C1 segment of cervical spinal cord (tissue), 14 donors: ENCODE data around the gene BCS1L.

Experiments
- DNase-seq, 14 donors: peaks; one replicate each; lab custom pipeline; 2025; lab: John Stamatoyannopoulos, UW

The BCS1L gene, protein sequence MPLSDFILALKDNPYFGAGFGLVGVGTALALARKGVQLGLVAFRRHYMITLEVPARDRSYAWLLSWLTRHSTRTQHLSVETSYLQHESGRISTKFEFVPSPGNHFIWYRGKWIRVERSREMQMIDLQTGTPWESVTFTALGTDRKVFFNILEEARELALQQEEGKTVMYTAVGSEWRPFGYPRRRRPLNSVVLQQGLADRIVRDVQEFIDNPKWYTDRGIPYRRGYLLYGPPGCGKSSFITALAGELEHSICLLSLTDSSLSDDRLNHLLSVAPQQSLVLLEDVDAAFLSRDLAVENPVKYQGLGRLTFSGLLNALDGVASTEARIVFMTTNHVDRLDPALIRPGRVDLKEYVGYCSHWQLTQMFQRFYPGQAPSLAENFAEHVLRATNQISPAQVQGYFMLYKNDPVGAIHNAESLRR

DNA sequence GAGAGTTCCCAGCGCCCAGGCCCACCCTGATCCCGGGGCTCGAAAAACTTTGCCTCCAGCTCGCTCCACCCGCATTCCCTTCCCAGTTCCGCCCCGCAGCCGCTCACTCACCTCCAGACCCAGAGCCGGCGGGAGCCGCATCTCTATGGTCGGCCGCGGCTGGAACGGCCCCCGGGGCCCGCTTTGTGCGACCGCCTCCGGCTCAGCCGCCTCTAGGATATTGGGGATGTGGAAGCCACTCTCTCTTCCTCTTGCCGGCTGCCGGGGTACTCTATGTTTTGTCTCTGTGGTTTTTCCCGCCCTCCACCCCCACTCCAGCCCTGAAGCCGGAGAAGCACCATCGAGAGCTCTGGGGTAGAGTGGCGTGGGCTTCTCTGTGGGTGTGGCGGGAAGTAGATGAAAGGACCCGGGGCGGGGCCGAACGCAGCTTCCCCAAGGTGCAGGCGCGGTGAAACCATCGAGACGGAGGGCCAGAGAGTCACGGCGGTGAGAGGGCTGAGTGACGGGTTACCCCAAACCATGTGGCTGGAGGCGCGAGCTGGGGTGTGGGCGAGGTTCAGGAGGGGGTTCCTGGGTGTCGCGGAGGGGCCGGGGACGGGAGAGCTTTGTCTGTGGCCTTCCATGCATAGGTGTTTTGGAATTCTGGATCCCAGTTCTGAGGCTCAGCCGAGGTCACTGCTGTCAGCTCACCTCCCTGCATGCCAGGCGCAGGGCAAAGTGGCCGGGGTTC is at the start of gene BCS1L, which contains the start of gene ZNF142:
TSS of gene BCS1L (plus strand) at position 426 of the 730 bp plus-strand sequence. CDS start 1,305 bp downstream, outside the sequence.
TSS of gene ZNF142 (minus strand) at position 366 of the 730 bp plus-strand sequence. CDS start 3,194 bp downstream, outside the sequence.
- DNase-seq = peak; percentile 39 to 94 (median 84)

DNA sequence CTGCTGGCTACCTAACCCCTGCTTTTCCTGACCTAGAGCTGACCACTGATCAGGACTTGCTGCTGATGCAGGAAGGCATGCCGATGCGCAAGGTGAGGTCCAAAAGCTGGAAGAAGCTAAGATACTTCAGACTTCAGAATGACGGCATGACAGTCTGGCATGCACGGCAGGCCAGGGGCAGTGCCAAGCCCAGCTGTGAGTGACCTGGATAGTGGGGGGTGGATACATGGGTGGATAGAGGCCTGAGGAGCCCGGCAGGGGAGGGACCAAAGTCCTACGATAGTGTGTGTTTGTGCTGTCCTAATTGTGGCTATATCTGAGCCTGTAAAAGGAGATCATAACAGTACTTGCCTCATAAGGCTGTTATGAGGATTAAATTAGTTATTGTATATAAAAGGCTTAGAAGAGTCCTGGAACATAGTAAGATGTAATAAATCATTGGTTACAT is 43.6 kb upstream of the BCS1L start:
- DNase-seq = no peak

GRCh38 chr2:218618102-218618860 is 41.2 kb upstream of the BCS1L start:
- DNase-seq = no peak

DNA sequence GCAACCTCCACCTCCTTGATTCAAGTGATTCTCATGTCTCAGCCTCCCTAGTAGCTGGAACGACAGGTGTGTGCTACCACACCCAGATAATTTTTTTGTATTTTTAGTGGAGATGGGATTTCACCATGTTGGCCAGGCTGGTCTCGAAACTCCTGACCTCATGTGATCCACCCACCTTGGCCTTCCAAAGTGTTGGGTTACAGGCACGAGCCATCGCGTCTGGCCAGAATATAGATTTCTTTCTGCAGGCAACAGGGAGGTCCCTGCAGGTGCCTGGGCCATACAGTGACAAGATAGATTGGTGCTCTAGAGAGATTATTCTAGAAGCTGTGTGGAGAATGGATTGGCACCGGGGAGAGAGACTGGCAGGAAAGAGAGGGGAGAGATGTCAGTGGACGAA is 38.5 kb upstream of the BCS1L start:
- no peak for DNase-seq

DNA sequence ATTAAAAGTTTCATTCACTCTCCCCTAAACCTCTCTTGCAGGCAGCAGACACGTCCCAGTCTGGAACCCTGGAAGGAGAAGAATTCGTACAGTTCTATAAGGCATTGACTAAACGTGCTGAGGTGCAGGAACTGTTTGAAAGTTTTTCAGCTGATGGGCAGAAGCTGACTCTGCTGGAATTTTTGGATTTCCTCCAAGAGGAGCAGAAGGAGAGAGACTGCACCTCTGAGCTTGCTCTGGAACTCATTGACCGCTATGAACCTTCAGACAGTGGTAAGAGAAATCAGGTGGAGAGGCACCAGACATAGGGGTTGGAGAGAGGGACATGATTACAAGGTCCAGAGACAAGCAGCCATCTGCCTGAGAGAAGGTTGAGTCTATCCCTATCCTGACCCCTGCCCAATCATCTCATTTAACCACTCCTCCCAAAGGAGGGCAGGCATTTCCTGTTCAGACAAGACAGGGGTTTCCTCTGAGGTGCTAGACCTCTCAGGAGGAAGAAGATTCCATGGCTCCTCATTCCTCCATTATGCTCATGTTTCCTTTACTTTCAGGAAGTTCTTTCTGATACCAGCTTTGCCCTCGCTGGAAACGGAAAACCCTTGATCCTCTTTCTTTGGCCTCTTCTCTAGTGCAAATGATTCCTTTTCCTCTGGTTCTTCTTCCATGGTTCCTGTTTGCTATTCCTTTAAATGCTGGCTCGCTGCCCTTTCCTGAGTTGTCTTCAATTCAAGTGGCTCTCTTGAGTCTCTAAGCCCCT is 36.7 kb upstream of the BCS1L start:
- DNase-seq = no peak

GRCh38 chr2:218623366-218623705 is 36.1 kb upstream of the BCS1L start:
- no peak for DNase-seq

GRCh38 chr2:218626369-218626768 is 33.1 kb upstream of the BCS1L start:
- DNase-seq = no peak

- DNase-seq = no peak
Measured at GRCh38 chr2:218627939-218628338, 31.5 kb upstream of the BCS1L start.

- no peak for DNase-seq
Measured at GRCh38 chr2:218631837-218632236, 27.6 kb upstream of the BCS1L start.

DNA sequence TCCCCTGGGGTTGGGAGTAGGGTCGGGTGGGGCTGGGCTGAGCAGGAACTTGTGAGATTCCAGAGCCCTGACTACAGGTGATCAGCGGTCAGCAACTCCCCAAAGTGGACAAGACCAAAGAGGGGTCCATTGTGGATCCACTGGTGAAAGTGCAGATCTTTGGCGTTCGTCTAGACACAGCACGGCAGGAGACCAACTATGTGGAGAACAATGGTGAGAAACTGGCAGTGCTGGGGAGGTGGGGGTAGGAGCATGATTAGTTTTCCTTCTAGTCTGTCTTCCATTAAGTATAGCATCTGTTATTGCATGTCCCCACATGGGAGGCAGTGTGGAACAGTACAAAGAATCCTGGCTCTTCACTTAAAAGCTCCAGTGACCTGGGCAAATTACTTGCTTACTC is 23.8 kb upstream of the BCS1L start:
- no peak for DNase-seq

DNA sequence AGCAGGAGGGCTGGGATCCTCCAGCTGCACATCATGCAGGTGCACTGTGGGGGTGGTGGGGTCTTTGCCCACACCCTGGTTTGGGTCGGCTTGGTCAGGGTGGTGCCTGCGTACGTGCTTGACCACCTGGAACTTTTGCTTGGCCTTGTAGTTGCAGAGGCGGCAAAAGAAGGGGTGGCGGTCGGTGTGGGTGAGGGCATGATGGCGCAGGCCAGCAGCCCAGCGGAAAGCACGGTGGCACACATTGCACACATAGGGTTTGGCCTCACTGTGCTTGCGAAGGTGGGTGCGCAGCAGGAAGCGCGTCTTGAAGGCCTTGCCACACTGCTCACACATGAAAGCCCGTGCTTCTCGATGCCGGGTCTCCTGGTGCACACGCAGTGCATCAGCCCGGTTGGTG is 21.1 kb upstream of the BCS1L start:
- DNase-seq = no peak

DNA sequence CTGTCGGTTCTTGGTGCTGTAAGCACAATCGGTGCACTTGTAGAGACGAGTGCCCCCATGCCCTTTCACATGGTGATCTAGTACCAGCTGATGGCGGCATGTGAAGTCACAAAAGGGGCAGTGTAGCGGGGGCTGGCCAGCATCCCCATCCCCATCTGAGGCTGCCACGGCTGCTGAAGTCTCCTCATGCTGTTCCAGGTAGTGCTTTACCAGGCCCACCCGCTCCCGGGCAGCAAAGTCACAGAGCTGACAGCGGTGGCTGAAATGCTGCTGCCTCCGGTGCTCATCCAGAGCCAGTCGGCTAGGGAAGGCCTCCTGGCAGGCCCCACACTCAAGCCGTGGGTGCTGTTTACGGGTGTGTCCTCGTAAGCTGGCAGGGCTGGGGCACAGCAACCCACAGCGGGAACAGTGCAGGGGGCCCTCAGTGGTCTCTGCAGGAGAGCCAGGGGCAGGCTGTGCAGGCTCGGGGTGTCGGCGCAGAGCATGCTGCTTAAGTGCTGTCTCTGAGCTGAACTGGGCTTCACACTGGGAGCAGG is 17.3 kb upstream of the BCS1L start:
- DNase-seq = no peak

GRCh38 chr2:218642786-218643185 is 16.7 kb upstream of the BCS1L start:
- DNase-seq = no peak

GRCh38 chr2:218643751-218644310 is 15.7 kb upstream of the BCS1L start:
- no peak for DNase-seq

GRCh38 chr2:218644721-218645120 is 14.8 kb upstream of the BCS1L start:
- no peak for DNase-seq

- no peak for DNase-seq
Measured at GRCh38 chr2:218645126-218645525, 14.4 kb upstream of the BCS1L start.

DNA sequence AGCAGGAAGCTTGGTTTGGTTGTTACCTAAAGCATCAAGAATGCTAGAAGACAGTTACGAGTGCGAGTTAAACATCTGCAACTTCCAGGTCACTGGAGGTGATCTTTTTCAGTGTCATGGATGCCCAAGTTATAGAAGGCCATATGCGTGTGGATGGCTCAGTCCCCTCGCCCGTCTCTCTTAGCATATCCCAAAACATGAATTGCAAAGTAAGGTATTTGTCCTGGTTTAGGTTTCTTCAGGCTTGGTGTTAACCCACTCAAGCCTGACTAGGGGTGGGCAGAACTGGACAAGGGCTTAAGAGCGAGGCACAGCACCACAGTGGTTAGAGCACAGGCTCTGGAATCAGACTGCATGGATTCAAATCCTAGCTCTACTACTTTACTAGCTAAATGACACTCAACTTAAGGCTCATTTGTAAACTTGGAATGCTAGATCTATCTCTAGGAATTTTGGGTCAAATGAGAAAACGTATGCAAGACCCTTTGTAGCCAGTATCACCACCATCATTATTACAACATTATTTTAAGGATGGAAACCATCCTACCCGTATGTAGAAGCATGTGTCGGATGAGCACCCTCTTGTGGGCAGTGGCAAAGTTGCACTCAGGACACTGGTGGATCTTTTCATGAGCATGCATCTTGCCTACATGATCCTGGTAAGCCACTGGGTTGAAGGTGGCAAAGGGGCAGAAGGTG is 11.2 kb upstream of the BCS1L start:
- peak in 3 of 14 donors; percentile 7 to 8 (median 8) for DNase-seq

GRCh38 chr2:218648787-218649100 is 10.7 kb upstream of the BCS1L start:
- no peak for DNase-seq

GRCh38 chr2:218655751-218656150 is 3.7 kb upstream of the BCS1L start:
- no peak for DNase-seq

DNA sequence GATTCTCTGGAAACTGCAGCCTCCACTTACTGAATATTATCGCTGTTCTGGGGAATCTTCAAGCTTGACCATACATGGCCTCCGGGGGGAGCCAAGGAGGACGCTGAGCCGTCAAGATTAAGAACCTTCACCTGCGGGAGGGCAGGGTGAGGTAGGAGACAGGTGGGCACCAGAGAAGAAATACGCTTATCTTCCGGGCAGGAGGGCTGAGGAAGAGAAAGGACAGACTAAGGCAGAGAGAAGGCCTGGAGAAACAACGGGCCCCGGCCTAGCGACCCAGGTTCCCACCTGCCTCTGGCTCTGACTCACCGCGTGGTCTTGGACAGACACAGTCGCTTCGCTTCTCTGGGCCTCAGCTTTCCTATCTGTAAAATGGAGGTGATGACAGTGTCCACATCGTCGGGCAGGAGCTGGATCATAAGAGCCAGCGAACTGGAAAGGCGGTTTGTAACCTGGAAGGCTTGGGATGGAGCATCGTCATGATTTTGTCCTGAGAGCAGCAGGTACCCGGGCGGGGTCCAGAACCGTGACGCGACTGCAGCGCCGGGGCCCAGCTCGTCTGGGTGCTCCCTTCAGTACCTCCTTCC is 719 bp upstream of the BCS1L start:
- peak in 1 of 14 donors; percentile 28 for DNase-seq
